Activated CD8-positive, alpha-beta memory T cell treated with anti-CD3 and anti-CD28 coated beads, Interleukin-2, amount 50 U/mL, for 4 hours (primary cell): ENCODE measurements around the gene ARL13A.
"Not testable (repeated sequence)": the region's sequence is repeated elsewhere in the genome, so short reads cannot be mapped to it uniquely, and the experiment has no call there.

Experiments
- DNase-seq: peaks from one replicate; pipeline ENCODE4 v3.0.0-alpha.2; 2020

The ARL13A gene

GRCh38 chrX:100994352-100995281 is 25.1 kb downstream of the ARL13A start:
- DNase-seq = no peak

GRCh38 chrX:100995469-100995868 is 26.0 kb downstream of the ARL13A start:
- no peak for DNase-seq

GRCh38 chrX:100999451-100999850 is 29.9 kb downstream of the ARL13A start:
- DNase-seq = no peak

GRCh38 chrX:101009090-101009489 is 39.6 kb downstream of the ARL13A start:
- DNase-seq = no peak

- not testable (repeated sequence) for DNase-seq
Observed at GRCh38 chrX:101012031-101012430, 42.5 kb downstream of the ARL13A start.

GRCh38 chrX:101022020-101022419 is 52.5 kb downstream of the ARL13A start:
- DNase-seq = no peak

GRCh38 chrX:101025126-101025525 is 55.6 kb downstream of the ARL13A start:
- DNase-seq = no peak

GRCh38 chrX:101028562-101028961 is 59.1 kb downstream of the ARL13A start:
- no peak for DNase-seq

- no peak for DNase-seq
Observed at GRCh38 chrX:101029665-101030064, 60.2 kb downstream of the ARL13A start.

GRCh38 chrX:101037231-101037630 is 67.7 kb downstream of the ARL13A start:
- DNase-seq = no peak

GRCh38 chrX:101040197-101040596 is 70.7 kb downstream of the ARL13A start:
- DNase-seq = no peak
